Fibroblast of skin of right biceps (primary cell): Measurements from ENCODE around the gene PTPRE.
A peak's percentile ranks its signal among the peaks of the same experiment; 100 is the strongest.
"Not testable (repeated sequence)": the region's sequence is repeated elsewhere in the genome, so short reads cannot be mapped to it uniquely, and the experiment has no call there.

Source experiments
- DNase-seq: peaks from one replicate; pipeline ENCODE4 v3.0.0-alpha.2; 2013

The PTPRE gene

DNA sequence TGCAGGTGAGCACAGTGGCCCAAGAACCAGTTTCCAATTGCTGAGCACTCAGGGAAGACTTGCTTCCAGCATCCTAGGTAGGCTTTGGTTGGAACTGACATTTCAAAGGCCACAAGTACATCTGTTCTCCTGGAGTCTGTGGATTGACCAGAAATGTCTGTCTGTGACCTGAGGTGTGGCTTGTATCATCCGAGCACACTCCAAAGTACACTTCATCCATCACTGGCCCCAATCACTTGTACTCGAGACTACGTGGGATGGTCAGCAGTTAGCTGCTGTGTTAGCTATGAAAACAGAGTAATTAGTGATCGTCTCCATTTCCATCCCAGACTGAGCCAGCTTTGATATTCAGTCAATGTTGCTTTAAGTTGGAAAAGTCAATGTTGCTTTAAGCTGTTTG is 174.3 kb downstream of the PTPRE start:
- DNase-seq, result no peak

DNA sequence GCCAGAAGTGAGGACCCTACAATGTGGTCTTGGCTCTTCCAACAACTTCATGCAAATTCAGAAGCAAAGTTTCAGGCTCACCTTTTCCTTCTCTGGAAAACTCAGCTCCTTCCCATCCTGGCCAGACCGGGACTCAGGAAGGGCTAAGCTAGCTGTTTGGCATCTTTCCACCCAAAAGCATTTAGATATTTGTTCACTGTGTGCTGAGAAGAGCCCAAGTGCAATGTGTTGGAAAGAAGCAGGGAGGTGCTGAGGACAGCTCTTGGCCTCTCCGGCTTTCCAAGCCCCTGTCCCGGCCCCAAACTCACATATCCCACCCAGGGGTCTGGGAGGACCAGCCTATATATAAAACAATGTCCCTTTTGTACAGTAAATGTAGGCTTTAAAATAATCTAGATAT is 174.8 kb downstream of the PTPRE start:
- no peak for DNase-seq

DNA sequence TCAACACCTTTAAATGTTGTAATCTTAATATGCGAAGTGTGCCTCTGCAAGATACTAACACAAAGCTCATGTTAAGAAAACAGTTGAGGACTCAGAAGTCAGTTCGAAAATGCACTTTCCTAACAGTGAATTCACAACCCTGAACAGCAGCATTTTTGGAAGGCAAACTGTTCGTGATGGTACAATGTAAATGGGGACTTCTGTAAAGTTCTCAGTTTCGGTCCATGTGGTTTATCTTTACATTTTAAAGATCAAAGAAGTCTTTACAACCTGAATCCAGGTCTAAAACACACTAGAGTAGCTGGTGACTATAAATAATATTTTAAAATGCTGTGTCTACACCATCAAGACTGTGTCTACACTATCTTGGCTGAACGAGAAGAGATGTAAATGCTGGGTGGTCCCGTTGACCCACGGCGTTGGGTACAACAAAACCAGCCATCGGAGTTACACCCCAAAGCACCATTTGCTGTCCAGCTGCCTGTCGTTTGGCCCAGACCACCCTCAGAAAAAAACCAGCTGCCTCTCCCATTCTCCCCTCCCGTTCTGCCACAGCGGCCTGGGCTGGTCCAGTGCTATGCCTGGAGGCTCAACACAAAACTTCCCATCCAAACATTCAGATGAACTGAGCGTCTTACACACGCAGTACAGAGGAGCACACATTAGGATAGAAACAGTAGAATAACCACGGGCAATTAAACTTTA is 176.4 kb downstream of the PTPRE start:
- no peak for DNase-seq

DNA sequence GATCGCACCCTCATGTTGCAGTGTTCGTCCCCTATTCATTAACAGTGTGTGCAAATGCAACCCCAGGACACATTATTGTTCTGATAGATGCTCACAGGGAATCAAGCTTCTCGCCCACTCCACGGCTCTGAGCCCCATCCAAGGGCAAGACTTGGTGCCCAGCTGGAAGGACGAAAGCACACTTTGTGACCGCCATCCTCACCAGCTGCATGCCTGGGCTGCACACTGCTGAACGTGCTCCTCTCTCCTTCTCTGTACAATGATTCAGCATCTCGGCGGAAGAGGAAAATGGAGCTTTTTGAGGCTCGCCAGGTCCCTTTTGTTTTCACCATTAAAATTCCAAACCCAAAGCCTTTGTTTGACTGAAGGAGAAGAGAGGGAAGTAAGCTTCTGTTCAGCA is 177.5 kb downstream of the PTPRE start:
- no peak for DNase-seq

DNA sequence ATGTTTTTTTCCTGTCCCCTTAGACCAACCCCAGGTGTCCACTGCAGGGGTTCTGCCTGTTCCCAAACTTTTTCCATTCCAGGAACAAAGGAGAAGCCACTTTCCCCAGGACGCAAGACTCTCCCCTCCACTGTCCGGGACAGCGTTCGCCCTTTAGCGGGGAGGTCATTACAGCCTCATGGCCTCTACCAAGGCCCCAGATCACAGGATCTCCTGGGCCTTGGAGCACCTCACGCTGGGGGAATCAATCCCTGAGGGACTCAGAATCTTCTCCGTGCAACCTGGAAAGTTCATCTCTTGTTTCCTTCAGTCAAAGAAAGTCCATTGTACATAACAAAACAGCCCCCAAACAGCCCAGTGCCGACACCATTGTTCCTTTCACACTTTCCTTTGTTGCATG is 178.1 kb downstream of the PTPRE start:
- DNase-seq, result no peak

DNA sequence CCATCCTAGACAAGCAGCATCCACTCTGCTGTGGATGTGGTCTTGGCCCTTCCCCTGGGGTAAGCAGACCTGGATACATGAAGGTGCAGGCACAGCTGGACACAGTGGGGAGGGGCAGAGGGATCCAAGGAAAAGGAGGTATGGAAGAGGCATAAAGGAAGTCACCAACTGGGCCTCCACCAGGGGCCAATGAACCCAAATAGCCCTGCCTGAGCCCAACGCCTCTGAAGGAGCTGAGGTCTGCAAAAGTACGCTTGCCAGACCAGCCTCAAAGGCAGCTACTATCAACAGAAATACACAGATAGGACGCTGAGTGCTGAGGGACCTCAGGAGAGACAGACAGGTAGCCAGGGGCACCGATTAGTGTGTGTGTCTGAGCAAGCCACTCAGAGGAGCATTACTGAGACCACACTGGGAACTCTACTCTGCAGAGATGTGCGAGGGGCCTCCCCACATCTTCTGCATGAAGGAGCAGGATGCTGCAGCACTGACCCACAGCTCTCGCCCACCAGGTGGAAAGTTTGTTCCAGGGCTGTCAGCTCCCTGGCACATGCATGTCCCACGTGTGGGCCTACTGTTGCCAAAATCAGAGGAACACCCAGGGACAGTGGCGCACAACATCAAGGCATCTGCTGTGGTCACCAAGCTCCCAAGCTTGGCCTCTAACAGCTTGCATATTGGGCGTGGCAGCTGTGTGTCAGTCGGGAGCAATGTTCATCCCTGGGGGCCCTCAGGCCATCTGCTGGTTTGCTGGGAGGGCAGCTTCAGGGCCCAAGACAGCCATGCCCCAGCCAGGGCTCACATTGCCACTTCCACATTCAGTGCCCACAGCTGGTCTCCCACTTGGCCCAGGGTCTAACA is 179.3 kb downstream of the PTPRE start:
- no peak for DNase-seq

DNA sequence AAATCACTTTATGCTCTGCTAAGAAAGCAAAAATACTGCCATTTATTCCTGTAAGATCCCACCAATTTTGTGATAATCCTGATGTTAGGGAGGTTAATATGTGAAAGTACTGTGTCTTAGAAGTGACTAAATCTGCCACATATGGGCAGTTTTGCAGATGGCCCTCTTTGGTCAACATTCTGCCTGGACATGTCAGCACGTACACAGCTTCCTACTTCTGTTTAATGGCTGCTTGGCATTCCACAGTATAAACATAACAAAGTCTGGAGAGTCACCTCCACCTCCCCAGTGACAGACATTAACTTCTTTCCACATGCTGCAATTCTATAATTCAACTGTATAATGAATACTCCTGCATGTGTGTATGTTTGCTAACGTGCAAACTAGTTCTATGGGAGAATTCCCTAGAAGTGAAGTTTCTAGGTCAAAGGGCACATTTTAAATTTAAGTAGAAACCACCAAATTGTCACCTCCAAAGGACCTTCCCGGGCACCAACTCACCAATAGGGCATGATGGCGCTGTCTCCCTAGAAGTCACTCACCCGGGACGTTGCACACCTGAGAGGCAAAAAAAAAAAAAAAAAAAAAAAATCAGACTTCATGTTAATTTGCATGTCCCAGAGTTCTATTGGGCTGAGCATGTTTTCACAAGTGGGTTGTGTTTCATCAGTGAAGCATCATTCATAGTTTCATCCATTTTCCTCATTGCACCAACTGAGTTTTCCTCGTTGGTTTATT is 180.4 kb downstream of the PTPRE start:
- no peak for DNase-seq

DNA sequence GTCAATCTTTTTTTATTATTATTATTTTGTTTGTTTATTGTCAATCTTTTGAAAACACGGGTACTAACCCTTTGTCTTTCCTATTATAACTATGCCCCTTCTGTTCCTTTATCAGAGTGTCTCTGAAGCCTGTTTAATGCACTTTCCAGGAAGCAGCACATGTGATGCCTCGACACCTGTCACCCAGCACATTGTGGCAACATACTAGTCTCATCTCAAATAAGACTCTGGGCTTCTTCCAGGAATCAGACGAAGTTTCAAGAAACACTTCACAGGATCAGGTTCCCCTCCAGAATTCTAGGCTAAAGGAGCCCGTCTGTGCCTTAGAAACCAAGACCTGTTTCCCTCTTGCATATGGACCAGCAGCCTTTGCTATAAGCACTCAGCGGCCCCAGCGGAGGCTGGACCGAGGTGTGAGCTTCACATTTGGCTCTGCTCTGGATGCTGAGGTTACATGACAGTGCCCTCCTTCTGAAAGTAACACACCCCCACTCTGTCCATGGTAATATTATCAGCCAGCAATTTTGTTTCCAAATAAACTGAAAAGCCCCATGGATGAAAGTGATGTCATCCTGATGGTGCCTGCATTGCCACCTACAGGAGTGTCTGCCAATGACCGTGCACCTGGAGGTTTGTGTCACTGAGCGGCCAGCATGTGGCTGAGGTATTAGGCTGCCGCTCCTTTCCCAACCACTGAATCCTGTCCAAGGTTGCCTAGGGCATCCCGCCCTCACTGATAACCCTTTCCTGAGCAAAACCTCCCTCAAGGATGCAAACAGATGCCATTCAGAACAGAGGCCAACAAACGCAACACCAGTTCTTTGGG is 181.2 kb downstream of the PTPRE start:
- no peak for DNase-seq

DNA sequence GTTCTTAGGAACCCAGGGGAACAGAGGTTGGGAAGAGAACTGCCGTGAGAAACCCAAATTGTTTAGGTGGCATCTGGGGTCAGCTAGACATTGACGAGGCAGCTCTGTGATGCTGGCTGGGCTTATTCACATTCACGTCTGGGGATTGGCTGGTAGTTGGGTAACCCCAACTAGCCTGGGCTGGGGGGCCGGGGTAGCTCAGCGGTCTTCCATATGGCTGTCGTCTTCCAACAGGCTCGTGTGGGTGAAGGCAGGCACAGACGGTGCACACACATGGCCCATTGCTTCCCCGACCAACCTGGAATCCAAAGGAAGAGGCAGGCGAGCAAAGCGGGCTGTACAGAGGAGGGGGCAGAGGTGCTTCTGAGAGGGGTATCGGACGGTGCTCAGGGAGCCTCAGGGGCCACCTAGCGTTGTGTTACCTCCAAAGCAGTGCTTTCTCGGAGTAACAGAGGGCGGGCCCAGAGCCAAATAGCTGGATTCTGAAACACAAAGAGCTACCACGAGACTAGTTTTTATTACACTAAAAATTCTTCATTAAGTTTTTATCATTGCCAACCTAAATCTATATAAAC is 184.8 kb downstream of the PTPRE start:
- no peak for DNase-seq

DNA sequence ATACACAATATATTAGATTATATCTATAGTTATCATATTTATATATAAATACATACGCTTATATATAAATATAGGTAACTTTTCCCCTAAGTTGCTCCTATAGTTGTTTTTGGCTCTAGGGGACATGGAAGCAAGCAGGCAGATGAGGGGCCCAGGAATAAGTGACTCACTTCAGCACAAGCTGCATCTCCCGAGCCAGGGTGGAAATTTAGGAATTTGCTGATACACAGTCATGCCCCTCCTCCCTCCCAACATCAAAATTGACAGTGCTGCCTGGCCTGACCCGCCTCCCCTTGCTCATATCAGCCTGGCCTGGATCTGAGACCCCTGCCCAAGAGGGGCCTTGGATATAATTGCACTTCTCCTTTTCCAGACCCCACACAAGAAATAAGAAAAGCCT is 185.6 kb downstream of the PTPRE start:
- peak; percentile 48 for DNase-seq

DNA sequence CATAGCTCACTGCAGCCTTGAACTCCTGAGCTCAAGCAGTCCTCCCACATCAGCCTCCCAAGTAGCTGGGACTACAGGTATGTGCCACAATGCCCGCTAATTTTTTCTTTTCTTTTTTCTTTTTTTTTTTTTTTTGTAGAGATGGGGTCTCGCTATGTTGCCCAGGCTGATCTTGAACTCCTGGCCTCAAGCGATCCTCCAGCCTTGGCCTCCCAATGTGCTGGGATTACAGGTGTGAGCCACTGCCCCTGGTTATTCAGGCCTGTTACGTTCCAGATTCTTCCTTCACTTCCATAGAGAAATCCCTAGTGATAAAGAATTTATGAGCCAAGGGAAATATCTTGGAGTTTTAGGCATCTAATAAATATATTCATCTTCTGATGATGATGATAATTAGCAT is 187.7 kb downstream of the PTPRE start:
- DNase-seq, result not testable (repeated sequence)

DNA sequence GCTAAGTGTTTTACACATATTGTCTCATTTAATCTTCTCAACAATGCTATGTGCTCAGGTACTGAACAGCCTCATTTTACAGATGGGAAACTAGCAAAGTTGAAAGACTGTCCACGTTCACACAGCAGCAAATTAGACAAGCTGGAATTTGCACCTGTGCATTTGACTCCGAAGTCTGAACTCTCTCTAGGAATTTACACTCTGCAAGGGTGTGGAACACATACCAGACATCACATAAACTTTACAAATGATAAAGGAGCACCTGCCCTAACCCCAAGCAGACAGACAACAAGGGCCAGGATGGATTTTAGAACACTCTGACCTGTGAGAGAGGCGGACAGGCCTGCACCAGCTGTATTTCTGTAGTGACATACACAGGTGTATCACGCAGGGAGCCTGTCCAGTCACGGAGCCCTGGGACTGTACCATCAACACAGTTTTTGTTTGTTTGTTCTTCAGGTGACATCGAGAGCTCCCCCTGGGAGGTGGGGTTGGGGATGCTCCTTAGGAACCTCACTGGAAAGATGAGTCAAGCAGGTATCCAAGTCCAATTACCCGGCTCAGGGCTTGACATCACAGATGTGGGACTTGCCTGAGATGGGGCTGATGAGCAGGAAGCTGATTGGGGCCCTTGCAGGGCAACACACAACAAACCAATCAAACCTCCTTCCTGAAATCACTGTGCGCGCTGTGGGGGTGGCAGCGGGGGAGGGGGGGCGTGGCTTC is 188.3 kb downstream of the PTPRE start:
- DNase-seq, result peak; percentile 7

DNA sequence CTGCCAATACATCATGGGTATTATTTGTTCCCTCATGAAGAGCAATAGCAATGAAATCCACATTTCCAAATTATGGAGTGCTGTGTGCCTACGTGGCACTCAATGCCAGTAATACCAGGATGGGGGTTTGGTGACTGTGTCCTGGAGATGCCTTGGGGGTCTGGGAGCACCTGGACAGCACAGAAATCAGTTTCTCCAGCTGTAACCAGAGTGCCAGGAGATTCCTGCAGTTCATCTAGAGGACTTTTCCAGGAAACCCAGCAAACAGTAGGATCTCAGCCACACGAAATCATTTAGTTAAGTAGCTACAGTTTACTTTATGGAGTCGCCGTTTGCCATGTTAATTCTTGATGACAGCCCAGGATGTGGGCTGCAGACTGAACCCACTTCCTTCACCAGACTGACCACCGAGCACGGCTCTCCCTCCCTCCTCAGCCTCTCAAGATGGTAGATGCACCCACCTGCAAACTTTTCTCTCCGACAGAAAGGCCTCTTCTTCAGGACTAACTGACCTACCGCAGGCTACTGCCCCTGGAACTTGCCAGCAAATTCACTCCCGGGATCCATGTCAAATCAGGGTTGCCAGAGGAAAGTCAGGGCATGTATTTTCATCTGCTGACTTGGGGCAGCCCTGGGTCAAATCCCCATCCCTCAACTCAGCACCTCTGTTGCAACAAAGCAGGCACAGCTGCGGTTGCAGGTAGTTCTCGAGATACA is 189.0 kb downstream of the PTPRE start:
- DNase-seq, result no peak

DNA sequence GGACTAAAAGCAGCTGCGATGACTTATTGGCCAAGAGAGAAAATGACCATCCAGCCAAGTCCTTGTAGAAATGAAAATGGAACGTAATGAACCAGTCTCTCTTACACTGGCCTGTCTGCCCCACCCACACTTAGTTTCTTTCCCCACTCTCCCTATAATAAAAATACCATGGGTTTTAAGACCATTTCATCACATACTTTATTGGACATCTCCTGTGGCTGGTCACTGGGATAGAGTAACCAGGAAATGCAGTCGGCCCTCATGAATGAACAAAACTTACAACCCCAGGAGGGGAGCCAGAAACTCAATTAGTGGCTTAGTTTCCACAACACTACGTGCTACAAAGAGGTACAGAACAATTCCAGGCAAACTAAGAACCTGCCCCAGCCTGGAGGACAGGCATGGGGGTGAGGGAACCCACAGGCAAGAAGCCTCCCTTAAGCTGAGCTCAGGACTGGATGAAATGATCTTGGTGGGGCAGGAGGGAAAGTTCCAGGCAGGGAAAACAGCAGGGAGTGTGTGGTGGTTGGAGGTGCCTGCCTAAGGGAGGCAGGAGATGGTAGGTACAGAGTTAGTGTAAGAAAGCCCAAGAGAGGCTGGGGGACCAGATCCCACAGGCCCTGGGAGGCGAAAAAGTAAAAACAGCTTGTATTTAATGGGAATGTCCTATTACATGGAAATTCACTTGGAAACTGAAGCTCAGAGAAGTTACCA is 189.7 kb downstream of the PTPRE start:
- no peak for DNase-seq

DNA sequence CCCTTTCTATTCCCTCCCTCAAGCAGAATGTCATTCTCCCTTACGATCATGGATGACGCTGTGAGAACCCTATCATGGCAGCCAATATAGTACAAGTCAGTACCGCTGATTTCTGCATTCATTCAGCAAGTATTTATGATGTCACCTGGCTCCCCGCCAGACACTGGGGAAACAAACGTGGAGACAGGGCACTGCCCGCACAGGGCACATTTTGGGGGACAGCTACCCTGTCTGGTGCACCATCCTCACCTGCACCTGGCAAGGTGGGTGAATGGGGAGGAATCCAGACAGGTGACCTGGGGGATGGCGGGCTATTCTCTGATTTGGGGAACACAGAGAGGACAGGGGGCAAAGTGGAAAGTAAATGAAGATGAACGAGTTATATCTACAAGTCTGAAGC is 190.9 kb downstream of the PTPRE start:
- peak; percentile 30 for DNase-seq

DNA sequence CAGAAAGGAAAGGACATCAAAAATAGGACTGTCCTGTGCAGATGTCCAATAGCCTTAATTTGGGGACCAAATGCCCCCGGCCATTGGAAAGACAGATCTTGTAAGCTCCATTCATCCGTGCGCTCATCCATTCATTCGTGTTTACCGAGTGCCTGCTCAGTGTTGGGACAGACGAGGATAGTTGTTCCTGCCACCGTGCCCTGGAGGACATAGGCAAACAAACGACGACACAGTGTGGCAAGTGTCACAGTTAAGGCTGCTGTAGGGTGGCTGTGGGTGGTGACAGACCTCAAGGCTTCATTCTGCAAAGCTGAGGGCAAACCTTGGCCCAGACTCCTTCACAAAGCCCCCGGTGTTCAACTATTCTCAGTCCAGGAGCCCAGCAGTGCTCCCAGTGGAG is 191.7 kb downstream of the PTPRE start:
- DNase-seq, result no peak

DNA sequence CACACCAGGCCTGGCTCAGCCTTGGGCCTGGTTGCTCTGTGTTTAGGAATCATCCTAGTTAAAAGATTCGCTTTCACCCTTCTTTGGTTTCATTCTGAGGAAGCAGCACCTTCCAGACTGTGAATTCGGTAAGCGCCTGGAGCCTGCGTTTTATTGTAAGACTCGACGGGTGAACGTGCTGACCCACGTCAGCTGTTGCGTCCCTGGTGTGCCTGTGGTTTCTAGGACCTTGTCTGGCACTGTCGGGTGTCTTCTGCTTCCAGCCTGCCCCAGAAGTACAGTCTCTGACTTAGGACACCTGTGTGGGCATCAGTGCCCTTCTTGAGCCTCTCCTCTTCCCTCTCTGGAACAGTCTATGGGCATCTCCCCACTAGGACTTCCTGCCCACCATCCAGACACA is 193.0 kb downstream of the PTPRE start:
- DNase-seq, result no peak

DNA sequence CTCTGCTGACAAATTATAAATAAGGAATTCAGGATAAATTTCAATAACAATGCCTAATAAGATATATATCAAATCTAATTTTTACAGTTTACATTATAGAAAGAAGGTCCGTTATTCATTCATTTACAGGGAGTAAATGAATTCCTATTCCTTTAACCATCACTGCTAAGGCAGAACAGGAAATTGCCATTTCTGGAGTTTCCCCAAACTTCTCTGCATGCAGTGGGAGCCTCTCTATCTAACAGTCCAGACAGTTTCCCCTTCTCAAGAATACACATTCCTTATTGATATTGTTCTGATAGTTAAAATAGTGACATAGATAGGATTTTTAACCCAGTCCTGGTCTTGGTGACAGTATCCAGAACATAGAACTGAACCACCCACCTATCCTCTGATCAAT is 195.0 kb downstream of the PTPRE start:
- no peak for DNase-seq

DNA sequence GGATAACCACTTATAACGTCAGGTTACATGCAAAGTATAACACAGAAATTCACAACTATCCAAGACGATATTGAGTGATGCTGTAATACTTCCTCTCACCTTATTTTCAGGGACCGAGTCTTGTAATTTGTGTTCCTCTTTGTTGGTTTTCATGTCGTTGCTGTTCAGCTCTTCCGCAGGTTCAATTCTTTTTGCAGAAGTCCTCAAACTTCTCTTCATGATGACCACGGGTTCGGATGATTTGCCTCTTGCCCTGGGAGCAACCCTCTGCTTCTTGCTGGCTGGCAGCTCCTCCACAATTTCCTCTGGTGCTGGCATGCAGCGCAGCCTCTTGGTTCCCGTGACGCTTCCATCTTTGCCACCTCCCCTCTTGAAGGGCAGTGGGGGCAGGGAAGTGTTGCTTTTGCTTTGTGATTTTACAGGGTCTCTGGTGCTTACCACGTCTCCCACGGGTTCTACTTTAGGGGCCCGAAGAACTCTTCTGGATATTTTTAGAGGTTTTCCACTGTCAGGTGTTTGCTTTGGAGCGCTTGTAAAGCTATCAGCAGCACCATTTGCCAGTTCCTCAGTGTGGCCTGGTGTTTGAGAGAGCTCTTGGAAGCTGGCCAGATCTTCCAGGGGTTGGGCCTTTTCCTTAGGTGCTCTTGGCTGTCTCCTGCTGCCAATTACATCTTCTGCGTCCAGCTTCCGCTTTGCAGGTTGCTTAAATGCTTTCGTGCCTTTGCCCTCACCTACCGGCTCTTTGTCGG is 195.8 kb downstream of the PTPRE start:
- no peak for DNase-seq
